ENCODE data around the gene SOD2.
"Not testable (repeated sequence)": the region's sequence is repeated elsewhere in the genome, so short reads cannot be mapped to it uniquely, and the experiment has no call there.

The SOD2 gene

DNA sequence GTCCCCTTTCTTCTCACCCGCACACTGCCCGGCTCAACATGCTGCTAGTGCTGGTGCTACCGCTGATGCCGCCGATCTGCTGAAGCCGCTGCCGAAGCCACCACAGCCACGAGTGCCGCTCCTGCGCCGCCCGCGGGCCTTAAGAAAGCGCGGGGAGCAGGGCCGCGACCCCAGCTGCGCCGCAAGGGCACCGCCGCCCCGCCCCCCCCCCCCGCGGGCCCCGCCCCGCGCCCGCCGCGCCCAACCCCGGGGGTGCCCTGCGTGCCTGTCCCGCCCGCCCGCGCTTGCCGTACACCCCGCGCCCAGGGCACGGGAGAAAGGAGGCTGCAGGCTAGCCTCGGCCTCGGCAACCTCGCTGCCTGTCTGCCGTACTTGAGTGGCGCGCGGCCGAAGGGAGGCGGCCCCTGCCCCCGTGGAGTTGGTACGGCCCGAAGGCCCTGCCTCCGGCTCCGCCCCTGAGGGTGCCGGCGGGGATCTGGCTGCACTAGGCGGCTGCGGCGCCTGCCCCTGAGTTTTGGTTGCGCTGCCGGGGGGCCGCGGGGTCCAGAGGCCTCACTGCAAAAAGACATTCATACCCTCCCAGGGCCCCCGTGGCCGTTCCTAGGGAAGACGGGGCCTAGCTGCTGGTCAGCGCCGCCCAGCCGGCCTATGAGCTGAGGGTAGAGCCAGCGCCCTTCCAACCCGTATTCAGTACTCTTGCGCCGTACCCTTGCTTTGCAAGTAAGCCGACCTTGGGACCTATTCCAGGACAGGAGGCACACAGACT is at the start of gene SOD2:
Gene SOD2, minus strand, starts transcription at position 114 of the 766 bp plus-strand sequence. Its CDS starts 74 bp downstream, at position 40.
- DNase-seq (ENCODE audit: low read depth, low spot score), result peak; percentile 63

DNA sequence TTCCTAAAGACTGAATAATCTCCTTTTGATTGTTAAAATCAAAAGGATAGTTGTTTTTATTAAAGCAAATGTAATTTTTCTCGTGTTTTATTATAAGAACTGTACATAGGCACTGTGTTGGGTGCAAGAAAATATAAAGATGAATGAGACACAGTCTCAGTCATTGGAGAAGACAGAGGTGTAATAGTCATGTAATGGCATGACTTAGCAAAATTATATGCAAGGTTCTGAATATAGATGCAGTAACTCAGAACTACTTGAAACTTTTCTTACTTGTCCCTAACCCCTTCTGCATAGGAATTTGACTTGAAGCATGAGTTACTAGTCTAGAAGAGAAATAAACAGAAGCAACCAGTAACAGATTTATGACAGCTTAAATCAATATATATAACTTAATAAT is 49.1 kb upstream of the SOD2 start:
- DNase-seq (ENCODE audit: low read depth, low spot score), result no peak

DNA sequence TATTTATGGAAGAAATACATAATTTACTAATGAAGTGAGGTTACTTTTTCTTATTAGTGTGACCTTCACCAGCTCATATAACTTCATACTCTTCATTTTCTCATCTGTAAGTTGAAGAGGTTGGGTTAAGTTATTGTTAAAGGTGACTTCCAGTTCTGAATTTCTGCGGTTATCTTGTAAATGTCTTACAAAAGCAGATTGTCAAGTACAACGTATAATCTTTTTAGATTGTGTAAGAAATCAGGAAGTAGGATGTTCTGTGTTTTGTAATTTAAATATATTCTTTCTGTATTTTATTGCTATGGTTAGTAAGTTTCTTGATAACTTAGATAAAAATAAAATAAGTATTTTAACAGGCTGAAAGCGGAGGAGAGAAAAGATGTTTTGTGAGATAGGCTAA is 46.3 kb upstream of the SOD2 start:
- no peak for DNase-seq (ENCODE audit: low read depth, low spot score)

DNA sequence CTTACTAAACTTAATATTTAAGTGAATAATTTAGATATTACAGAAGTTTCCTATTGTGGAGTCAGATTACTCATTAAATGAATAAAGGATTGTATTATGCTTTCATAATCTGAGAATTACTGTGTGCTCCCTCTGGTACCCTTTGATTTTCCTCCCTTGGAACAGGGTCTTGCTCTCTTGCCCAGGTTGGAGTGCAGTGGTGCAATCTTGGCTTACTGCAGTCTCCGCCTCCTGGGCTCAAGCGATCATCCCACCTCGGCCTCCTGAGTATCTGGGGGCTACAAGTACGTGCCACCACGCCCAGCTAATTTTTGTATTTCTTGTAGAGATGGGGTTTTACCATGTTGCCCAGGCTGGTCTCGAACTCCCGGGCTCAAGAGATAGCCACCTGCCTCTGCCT is 43.9 kb upstream of the SOD2 start:
- DNase-seq (ENCODE audit: low read depth, low spot score), result no peak

DNA sequence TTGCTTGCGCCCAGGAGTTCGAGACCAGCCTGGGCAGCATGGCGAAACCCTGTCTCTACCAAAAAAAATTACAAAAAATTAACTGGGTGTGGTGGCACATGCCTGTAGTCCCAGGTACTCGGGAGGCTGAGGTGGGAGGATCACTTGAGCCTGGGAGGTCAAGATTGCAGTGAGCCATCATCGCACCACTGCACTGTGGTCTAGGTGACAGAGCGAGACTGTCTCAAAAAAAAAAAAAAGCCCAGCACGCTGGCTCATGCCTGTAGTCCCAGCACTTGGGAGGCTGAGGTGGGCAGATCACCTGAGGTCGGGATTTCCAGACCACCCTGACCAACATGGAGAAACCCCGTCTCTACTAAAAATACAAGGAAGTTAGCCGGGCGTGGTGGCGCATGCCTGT is 40.4 kb upstream of the SOD2 start:
- not testable (repeated sequence) for DNase-seq (ENCODE audit: low read depth, low spot score)

DNA sequence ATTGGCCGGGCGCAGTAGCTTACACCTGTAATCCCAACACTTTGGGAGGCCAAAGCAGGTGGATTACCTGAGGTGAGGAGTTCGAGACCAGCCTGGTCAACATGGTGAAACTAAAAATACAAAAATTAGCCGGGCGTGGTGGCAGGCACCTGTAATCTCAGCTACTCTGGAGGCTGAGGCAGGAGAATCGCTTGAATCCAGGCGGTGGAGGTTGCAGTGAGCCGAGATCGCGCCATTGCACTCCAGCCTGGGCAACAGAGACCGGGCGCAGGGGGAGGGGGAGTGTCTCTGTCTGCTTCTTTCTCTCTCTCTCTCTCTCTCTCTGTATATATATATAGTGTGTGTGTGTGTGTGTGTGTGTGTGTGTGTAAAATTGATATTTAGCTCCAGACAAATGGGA is 39.5 kb upstream of the SOD2 start:
- not testable (repeated sequence) for DNase-seq (ENCODE audit: low read depth, low spot score)

DNA sequence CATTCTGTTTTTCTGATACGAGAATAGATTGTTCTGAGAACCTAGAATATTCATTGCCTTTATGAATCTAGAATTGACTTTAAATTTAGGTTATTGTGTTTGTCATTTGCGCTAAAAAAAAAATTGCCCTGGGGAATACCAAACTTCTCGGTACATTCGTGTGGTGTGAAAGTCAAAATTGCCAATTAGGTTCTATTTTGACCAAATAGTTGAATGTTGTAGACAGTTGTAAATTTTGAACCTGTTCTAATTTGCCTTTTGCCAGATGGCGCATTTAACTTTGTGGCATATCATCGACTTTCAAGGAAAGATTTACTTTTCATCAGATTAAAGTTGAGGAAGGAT is 37.3 kb upstream of the SOD2 start:
- no peak for DNase-seq (ENCODE audit: low read depth, low spot score)

DNA sequence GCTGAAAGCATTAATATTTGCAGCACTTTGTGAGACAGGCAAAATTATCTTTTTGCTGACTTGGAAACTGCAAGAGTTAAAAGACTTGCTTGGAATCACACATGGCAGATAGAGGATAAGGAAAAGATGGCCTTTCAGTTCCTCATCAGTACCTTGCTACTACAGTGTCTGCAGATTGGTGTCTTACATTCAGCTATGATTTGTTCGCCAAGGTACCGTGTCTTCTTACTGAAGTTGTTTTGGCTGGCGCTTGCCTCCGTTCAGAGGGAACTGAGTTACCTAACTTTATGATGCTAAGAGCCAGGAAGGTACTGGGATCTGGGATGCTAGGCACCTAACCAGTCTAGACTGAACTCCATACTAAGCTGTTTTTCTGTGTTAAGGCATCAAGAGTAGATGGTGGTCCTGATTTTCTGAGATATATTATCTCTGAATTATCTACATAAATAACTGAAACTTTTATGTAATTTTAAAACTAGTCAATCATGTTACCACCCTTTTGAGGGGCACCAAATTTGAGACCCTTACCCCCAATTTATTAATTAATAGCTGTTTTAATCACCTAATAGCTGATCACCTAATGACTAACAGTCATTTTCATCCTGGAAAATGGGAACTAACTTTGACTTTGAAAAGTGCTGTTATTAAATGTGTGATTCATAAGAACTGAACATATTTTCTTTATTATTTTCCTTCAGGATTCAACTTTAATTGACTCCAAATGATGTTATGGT is 36.7 kb upstream of the SOD2 start:
- DNase-seq (ENCODE audit: low read depth, low spot score), result no peak

DNA sequence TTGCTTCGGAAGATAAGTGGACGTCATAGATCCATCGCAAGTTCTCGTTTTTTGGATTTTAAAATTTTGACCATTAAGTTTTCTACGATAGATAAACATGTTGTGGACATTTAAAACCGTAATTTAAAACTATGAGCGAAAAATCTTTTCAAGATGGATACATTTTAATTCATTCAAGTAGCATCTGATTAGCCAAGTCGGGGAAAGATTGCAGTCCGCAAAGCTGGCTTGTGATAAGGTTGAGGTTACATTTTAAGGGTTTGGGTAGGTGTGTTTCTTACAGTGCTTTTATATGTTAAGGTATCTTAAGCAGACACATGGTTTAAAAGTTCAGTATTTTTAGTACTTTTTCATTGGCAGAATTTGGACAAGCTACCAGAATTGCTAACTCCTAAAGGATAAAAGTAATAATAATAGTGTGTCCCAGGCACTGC is 35.5 kb upstream of the SOD2 start:
- DNase-seq (ENCODE audit: low read depth, low spot score), result no peak

DNA sequence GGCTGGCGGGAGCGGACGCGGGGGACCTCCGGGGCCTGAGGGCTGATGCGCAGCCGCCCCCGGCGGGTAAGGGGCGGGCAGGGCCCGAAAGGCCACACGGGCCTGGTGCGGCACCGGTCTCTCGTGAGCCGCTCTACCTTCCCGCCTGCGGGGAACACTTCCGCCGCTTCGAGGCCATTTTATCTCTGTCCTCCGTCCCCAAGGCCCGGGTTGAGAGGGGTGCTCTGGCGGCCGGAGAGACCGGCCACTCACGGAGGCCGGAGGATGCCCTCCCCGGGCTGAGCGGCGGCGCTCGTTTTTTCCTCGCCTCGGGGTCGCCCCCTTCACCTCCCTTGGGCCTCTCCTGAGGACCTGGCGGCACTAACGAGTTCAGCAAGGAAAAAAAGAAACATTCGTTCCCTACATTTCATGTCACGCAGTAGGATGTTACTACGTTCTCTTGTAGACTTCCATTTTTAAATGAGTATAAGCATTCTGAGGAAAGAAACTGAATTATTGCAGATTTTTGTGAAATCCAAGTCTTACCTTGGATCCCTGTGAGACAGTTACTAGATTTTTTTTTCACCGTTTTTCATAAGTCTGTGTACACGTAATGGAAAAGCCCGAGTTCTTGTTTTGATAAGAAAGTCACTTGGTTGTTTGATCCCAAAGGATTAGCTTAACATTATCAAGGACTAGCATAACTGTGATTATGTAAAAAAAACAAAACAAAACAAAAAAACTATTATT is 34.8 kb upstream of the SOD2 start:
- DNase-seq (ENCODE audit: low read depth, low spot score), result no peak

DNA sequence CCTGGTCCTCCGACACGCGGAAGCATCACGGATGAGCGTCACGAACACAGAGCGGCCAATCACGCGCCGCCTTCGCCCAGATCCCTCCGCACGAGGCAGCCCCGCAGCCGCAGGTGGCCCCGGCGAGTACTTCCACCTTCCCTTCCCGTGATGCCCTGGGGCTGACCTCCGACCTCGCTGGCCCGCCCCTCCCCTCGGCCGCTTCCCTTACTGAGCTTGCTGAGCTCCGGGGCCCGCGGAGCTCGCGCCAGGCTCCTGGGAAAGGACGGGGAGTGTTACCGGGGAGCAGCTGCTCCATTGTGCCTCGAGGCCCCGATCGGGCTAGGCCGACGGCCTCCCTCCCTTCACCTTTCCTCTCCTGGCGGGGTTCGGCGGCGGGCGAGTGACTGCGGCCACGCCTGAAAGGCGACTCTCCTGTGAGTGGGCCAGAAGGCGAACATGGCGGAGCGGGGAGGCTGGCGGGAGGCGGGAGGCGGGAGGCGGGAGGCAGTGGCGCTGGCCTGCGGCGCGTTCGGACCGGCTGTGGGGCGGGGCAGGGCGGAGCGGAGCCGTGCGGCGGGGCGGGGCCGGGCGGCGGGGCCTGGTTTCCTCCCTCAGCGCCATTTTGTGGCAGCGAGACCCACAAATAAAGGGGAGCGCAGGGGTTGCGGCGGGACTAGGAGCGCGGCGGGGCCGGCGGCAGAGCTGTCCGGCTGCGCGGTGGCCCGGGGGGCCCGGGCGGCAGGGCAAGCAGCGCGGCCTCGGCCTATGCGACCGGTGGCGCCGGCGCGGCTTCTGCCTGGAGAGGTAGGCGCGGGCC is 34.1 kb upstream of the SOD2 start, which contains the start of gene WTAP:
Gene WTAP, plus strand, starts transcription at position 589 of the 799 bp plus-strand sequence. CDS start 8,760 bp downstream, outside the sequence.
- DNase-seq (ENCODE audit: low read depth, low spot score), result peak; percentile 94

DNA sequence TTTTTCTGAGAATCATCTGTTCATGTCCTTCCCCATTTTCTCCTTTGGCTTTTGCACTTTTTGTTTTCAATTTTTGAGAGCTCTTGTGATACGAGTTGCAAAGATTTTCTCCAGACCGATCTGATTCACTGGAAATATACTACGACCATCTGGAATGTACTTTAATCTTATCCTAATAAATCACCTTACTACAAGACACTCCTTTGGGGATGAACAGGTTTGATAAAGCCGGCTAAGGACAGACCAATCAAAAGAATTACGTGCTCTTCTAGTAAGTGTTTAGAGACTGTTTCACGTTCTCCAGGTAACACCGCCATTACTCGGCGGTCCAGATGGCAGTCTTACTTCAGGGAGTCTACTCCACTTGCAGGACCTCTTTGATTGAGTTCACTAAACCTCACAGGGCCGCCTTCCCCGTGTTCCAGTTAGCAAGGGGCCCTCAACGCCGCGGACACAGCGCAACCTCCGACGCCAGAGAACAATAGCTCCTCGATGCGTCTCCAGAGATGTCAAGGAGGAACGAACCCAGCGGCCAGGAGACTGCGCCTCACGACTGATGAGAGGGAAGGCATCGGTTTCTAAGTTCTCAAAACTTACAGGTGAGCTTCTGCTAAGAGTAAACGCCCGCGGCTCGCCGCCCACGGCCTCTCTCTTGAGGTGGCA is 33.3 kb upstream of the SOD2 start:
- DNase-seq (ENCODE audit: low read depth, low spot score), result no peak

DNA sequence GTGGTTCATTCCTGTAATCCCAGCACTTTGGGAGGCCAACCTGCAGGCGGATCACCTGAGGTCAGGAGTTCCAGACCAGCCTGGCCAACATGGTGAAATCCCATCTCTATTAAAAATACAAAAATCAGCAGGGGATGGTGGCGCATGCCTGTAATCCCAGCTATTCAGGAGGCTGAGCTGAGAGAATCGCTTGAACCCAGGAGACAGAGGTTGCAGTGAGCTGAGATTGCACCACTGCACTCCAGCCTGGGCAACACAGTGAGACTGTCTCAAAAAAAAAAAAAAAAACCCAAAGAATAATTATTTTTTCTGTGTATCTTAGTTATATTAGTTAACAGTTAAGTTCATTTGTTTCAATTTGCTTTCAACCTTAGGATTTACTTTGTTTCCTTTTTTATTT is 32.2 kb upstream of the SOD2 start:
- DNase-seq (ENCODE audit: low read depth, low spot score), result not testable (repeated sequence)

DNA sequence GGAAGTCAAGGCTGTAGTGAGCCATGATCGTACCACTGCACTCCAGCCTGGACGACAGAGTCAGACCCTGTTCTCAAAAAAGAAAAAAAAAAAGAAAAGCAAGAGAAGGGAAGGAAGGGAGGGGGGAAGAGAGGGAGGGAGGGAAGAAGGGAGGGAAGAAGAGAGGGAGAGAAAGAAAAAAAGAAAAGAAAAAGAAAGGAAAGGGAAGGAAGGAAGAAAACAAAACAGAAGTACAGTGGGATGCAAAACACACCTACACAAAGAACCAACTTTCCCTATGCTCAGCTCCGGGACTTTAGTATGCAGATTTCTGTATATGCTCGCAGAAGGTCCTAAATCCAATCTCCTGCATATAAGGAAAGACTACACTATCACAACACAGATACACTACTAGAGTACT is 31.7 kb upstream of the SOD2 start:
- DNase-seq (ENCODE audit: low read depth, low spot score), result no peak

DNA sequence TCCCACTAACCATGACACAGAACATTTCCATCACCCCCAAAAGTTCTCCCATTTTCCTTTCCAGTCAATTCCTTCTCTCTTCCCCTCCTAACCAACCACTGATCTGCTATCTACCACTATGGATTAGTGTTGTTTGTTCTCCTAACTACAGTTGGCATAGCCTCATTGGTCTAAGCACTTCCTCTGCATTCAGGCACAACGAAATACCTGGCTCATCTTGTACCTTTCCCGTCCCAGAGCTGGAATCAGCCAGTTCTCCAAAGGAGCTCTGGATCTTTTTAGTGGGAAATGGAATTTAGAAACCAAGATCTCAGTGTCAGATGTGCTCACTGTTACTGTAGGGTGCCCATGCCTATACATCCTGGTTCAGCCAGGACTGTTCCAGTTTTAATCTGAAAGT is 30.2 kb upstream of the SOD2 start:
- no peak for DNase-seq (ENCODE audit: low read depth, low spot score)

DNA sequence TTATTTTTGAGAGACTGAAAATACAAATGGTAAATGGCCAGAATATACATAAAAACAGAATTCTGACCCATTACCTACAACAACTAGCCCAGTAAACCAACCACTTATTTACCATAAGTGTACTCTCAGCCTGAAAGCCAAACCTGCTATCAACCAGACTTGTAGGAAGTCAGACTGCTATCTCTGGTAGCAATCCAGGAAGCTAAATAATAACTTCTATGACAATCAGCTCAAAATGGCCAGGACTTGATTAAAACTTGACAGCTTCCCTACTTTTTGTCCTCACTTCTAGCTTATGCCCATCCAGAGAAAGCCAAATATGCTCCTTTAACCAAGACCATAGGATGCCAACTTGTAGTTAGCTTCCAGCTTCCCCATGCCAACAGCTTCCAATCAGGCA is 29.6 kb upstream of the SOD2 start:
- no peak for DNase-seq (ENCODE audit: low read depth, low spot score)

DNA sequence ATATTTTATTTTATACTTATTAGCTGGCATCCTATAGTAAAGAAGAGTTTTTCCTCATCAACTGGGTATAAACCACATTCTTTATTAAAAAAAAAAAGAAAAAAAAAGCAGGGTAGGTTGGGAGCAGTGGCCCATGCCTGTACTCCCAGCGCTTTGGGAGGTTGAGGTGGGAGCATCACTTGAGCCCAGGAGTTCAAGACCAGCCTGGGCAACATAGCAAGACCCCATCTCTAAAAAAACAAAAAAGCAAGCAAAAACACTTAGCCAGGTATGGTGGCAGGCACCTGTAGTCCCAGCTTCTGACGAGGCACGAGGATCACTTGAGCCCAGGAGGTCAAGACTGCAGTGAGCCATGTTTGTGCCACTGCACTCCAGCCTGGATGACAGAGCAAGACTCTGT is 28.9 kb upstream of the SOD2 start:
- DNase-seq (ENCODE audit: low read depth, low spot score), result not testable (repeated sequence)

DNA sequence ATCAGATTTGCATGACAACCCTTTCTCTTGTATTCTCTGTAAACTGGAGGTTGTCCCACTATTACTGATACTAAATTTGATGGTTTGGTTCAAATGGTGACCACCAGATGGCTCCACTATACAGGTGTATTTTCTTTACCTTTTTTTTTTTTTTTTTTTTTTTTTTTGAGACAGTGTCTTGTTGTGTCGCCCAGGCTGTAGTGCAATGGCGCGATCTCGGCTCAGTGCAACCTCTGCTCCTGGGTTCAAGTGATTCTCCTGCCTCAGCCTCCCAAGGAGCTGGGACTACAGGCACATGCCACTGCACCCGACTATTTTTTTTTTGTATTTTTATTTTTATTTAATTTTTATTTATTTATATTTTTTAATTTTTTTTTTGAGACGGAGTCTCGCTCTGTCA is 27.7 kb upstream of the SOD2 start:
- peak; percentile 13 for DNase-seq (ENCODE audit: low read depth, low spot score)

DNA sequence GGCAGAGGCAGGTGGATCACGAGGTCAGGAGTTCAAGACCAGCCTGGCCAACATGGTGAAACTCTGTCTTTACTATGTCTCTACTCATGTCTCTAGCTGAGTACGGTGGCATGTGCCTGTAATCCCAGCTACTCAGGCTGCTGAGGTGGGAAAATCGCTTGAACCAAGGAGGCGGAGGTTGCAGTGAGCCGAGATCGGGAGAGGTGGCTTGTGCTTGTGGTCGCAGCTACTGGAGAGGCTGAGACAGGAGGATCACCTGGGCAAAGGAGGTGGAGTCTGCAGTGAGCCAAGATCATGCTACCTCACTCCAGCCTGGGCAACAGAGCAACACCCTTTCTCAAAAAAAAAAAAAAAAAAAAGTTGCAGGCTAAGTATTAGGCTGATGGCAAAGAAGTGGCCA is 26.2 kb upstream of the SOD2 start:
- no peak for DNase-seq (ENCODE audit: low read depth, low spot score)

DNA sequence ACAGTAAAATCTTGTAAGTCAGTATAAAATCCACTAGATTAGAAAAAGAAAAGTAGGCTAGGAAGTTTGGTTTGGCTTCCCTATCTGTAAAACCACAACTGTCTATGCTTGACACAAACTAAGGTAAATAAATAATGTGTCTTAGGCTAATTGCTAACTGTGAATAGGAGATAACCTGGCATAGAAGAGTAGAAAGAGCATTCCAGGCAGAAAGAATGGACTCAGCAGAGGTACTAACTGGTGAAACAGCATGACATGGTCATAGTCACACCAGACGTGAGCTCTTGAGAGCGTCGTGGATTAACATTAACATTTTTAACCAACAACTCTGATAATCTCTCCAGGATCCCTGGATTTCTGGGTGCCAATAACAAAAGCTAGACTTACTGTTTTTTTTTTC is 25.6 kb upstream of the SOD2 start:
- DNase-seq (ENCODE audit: low read depth, low spot score), result no peak

Data from activated CD4-positive, CD25-positive, alpha-beta regulatory T cell treated with anti-CD3 and anti-CD28 coated beads, Interleukin-2, amount 50 U/mL, for 16 hours (primary cell).